Pulmonary artery endothelial cell (primary cell): ENCODE results near the gene SIRPB2. TPM values are rescaled to one million over a fixed set of nuclear protein-coding genes. Genes with fewer than 3 reads are reported as not detected.
"Not testable (repeated sequence)": the region's sequence is repeated elsewhere in the genome, so short reads cannot be mapped to it uniquely, and the experiment has no call there.

Experiments used
- DNase-seq: peaks from one replicate; pipeline ENCODE4 v3.0.0-alpha.2; 2011; ENCODE audit warnings: low read depth, low spot score
- total RNA-seq: library from RNA; depleted of rRNA; stranded (reverse); fragments of >200 nt; gene quantifications from 2 replicates; pipeline ENCODE4 v1.2.3, GENCODE V29; 2014

SIRPB2 gene
- total RNA-seq, 1 donor from 2014 or later, result 1.2 TPM

GRCh38 chr20:1499528-1500420, 8.6 kb upstream of the SIRPB2 start:
- DNase-seq, result no peak

GRCh38 chr20:1497371-1497770, 6.2 kb upstream of the SIRPB2 start:
- DNase-seq, result not testable (repeated sequence)

- no peak for DNase-seq
These were observed 5.7 kb upstream of the SIRPB2 start for GRCh38 chr20:1496930-1497329.

GRCh38 chr20:1494436-1494835, 3.2 kb upstream of the SIRPB2 start:
- DNase-seq, result no peak

- no peak for DNase-seq
These were observed 2.3 kb upstream of the SIRPB2 start for GRCh38 chr20:1493536-1493935.

- DNase-seq, result no peak
These were observed 831 bp upstream of the SIRPB2 start for GRCh38 chr20:1491860-1492642.

- no peak for DNase-seq
These were observed 501 bp downstream of the SIRPB2 start for GRCh38 chr20:1490643-1491195.

- DNase-seq, result no peak
These were observed 1.3 kb downstream of the SIRPB2 start for GRCh38 chr20:1489764-1490436.

GRCh38 chr20:1489325-1489724, 1.9 kb downstream of the SIRPB2 start:
- no peak for DNase-seq

- no peak for DNase-seq
These were observed 4.7 kb downstream of the SIRPB2 start for GRCh38 chr20:1486566-1486965.

GRCh38 chr20:1484438-1485116, 6.6 kb downstream of the SIRPB2 start:
- no peak for DNase-seq

- no peak for DNase-seq
These were observed 11.2 kb downstream of the SIRPB2 start for GRCh38 chr20:1479831-1480595.

- DNase-seq, result no peak
These were observed 12.7 kb downstream of the SIRPB2 start for GRCh38 chr20:1478566-1478965.

- no peak for DNase-seq
These were observed 13.2 kb downstream of the SIRPB2 start for GRCh38 chr20:1477896-1478490.

- DNase-seq, result no peak
These were observed 16.2 kb downstream of the SIRPB2 start for GRCh38 chr20:1474817-1475603.

GRCh38 chr20:1474325-1474724, 16.9 kb downstream of the SIRPB2 start:
- DNase-seq, result no peak

GRCh38 chr20:1473246-1474220, 17.7 kb downstream of the SIRPB2 start:
- no peak for DNase-seq
